AG04450 (cell line): ENCODE measurements around the gene DGKH. TPM values are rescaled to one million over a fixed set of nuclear protein-coding genes. Genes with fewer than 3 reads are reported as not detected.

Experiments
- CTCF ChIA-PET: fragments of 300-600, 350-600 bp; formaldehyde crosslinking; extraction: SDS; loops from one replicate; lab custom pipeline; 2022; ENCODE audit warnings: antibody characterized with exemption, inconsistent platforms; lab: Charles Lee
- POLR2A ChIA-PET: fragments of 350-600 bp; formaldehyde crosslinking; extraction: SDS; loops from one replicate; lab custom pipeline; 2021; ENCODE audit warnings: antibody characterized with exemption, inconsistent platforms; lab: Yijun Ruan, JAX
- DNase-seq: peaks from one replicate; pipeline ENCODE4 v3.0.0-alpha.2; 2011; ENCODE audit warnings: low read depth, low spot score
- H3K27ac ChIP-seq: one replicate; pipeline ENCODE4 v1.5.1; 2012; ENCODE audit warnings: low read depth, low read length, control low read depth
- H3K27me3 ChIP-seq: one replicate; pipeline ENCODE4 v1.6.0; 2012; ENCODE audit warnings: low read length; ENCODE audit not compliant: control insufficient read depth, insufficient read depth
- H3K4me3 ChIP-seq: 2 replicates; pipeline ENCODE4 v1.5.1; 2011; ENCODE audit warnings: mild to moderate bottlenecking, low read depth, low read length, control low read depth
- H3K9me3 ChIP-seq: 2 replicates; pipeline ENCODE4 v1.5.1; 2012; ENCODE audit warnings: low read length; ENCODE audit not compliant: control insufficient read depth, insufficient read depth
- polyA minus RNA-seq: library from RNA; depleted of rRNA, polyadenylated mRNA; stranded (reverse); fragments of >200 nt; gene quantifications from 2 replicates; pipeline ENCODE4 v1.2.3, GENCODE V29; 2011; rRNA and poly(A)+ RNA removed
- polyA plus RNA-seq: library from polyadenylated mRNA; depleted of rRNA; stranded (reverse); fragments of >200 nt; gene quantifications from 2 replicates; pipeline ENCODE4 v1.2.3, GENCODE V29; 2011; rRNA removed
- TF ChIP-seq, protein P1 (sequence below): IDR thresholded peaks from 2 replicates; pipeline ENCODE4 v1.5.1; 2011; ENCODE audit warnings: low read depth, low read length, control low read depth, inconsistent platforms

DGKH gene, protein sequence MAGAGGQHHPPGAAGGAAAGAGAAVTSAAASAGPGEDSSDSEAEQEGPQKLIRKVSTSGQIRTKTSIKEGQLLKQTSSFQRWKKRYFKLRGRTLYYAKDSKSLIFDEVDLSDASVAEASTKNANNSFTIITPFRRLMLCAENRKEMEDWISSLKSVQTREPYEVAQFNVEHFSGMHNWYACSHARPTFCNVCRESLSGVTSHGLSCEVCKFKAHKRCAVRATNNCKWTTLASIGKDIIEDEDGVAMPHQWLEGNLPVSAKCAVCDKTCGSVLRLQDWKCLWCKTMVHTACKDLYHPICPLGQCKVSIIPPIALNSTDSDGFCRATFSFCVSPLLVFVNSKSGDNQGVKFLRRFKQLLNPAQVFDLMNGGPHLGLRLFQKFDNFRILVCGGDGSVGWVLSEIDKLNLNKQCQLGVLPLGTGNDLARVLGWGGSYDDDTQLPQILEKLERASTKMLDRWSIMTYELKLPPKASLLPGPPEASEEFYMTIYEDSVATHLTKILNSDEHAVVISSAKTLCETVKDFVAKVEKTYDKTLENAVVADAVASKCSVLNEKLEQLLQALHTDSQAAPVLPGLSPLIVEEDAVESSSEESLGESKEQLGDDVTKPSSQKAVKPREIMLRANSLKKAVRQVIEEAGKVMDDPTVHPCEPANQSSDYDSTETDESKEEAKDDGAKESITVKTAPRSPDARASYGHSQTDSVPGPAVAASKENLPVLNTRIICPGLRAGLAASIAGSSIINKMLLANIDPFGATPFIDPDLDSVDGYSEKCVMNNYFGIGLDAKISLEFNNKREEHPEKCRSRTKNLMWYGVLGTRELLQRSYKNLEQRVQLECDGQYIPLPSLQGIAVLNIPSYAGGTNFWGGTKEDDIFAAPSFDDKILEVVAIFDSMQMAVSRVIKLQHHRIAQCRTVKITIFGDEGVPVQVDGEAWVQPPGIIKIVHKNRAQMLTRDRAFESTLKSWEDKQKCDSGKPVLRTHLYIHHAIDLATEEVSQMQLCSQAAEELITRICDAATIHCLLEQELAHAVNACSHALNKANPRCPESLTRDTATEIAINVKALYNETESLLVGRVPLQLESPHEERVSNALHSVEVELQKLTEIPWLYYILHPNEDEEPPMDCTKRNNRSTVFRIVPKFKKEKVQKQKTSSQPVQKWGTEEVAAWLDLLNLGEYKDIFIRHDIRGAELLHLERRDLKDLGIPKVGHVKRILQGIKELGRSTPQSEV
- 3.3 and 4.3 TPM in 2 replicates for polyA plus RNA-seq
- polyA minus RNA-seq, result 16.9 and 18.6 TPM in 2 replicates

DNA sequence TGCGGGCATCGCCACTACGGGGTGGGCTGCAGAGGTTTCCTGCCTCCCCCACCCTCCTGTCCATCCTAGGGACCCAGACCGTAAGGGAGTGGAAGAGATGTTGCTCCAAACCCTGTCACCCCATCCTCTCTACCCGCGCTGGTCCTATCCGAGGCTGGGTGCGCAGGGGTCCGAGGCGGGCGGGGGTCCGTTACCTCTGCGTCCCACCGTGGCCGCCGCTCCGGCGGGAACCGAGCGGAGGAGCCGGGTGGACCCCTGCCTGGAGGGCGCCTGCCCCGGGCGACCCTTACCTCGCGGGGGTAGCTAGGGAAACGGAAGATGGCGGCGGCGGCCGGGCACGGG, at the start of gene DGKH:
TSS of gene DGKH (plus strand) at position 307 of the 342 bp plus-strand sequence. CDS start 126 bp downstream, outside the sequence.
- ChIA-PET CTCF (interaction anchor here (0.6 to 2.0 kb wide), 2 partner anchors 13 to 380 kb away, joined by 3 to 11 read pairs; no protein-coding TSS in a partner anchor), POLR2A (interaction anchor here (0.6 to 1.2 kb wide), 3 partner anchors 61 to 148 kb away, joined by 3 to 6 read pairs (median 3); no protein-coding TSS in a partner anchor)
- no peak for DNase-seq
- Histone ChIP-seq H3K27ac (peak within 1 kb of the TSS; percentile 77), H3K9me3 (no peaks in the 10 kb centered on the region), H3K27me3 (no peaks in the 10 kb centered on the region), H3K4me3 (peak within 1 kb of the TSS; percentile 76)
- TF ChIP-seq, protein P1, sequence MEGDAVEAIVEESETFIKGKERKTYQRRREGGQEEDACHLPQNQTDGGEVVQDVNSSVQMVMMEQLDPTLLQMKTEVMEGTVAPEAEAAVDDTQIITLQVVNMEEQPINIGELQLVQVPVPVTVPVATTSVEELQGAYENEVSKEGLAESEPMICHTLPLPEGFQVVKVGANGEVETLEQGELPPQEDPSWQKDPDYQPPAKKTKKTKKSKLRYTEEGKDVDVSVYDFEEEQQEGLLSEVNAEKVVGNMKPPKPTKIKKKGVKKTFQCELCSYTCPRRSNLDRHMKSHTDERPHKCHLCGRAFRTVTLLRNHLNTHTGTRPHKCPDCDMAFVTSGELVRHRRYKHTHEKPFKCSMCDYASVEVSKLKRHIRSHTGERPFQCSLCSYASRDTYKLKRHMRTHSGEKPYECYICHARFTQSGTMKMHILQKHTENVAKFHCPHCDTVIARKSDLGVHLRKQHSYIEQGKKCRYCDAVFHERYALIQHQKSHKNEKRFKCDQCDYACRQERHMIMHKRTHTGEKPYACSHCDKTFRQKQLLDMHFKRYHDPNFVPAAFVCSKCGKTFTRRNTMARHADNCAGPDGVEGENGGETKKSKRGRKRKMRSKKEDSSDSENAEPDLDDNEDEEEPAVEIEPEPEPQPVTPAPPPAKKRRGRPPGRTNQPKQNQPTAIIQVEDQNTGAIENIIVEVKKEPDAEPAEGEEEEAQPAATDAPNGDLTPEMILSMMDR, result no peak

DNA sequence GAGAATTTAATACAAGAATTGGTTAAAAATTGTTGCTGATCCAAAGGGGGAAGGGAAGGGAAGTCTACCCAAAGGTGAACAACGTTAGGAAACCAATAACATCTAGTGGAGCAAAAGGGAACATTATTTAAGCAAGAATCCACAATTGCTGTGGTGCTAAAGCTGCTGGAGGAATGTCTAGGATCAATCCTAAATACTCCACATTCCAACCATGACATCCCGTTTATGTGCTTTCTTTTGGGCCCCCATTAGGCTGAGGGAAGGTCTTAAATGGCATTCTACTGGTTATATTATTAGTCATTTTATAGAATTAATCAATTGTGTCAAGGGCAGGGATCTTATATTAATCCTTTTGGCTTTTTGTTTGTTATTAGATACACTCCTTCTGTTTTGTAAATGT, 47.6 kb upstream of the DGKH start:
- CTCF ChIA-PET, result no interaction called here
- H3K27me3 ChIP-seq, result no peaks in the 10 kb centered on the region
- H3K9me3 ChIP-seq, result no peaks in the 10 kb centered on the region
- no peak overlapping the region for H3K4me3 ChIP-seq
- no peak overlapping the region for H3K27ac ChIP-seq
- POLR2A ChIA-PET, result no interaction called here
- no peak for DNase-seq
- TF ChIP-seq, protein P1, result no peak

DNA sequence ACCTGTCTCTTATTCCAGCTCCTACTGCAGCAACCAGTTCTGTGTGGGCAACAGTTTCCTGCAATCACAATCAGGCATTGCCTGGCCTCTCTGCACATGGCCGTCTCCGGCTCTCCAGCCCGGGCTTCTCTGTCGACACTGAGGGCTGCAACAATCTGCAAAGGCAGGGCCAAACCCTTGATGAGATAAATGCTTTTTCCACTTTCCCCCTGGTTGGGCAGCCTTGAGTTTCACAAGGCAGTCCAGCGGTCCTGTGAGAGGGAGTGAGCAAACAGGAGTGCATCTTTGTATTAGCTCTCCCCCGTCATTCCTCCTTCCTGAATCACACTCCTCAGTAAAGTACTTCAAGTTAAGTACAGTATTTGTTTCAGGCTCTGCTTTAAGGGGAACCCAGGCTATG, 46.9 kb upstream of the DGKH start:
- ChIA-PET POLR2A (no interaction called here), CTCF (no interaction called here)
- H3K9me3 ChIP-seq, result no peaks in the 10 kb centered on the region

DNA sequence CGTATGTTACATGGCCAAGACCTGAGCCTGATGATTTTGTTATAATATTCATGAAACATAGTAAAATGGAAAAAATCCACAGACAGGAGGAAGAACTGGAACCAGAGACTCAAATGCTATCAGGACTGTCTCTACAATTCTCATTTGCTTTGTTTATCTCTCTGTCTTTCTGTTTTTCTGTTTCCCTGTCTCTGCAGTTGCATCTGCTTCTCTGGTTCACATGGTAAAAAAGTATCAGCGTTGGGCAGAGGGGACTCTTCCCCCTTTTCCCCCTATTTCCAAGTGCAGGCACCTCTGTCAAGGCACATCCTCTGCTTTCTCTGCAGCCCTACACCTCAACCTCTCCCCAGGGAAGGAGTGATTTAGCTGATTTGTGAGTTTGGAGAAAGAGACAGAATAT, 46.4 kb upstream of the DGKH start:
- TF ChIP-seq, protein P1, result no peak
- H3K9me3 ChIP-seq, result no peaks in the 10 kb centered on the region
- H3K4me3 ChIP-seq, result no peak overlapping the region
- ChIA-PET POLR2A (no interaction called here), CTCF (no interaction called here)
- H3K27me3 ChIP-seq, result no peaks in the 10 kb centered on the region
- H3K27ac ChIP-seq, result peak overlapping the region; percentile 33
- no peak for DNase-seq

More for the DNA sequence above, 46.9 kb upstream of the DGKH start:
- Histone ChIP-seq H3K4me3 (peak overlapping the region; percentile 5), H3K27ac (peak overlapping the region; percentile 72), H3K27me3 (no peaks in the 10 kb centered on the region)
- DNase-seq, result peak; percentile 77
- TF ChIP-seq, protein P1, result no peak
